ENCODE measurements around the gene NPAS3. TPM values are rescaled to one million over a fixed set of nuclear protein-coding genes. Genes with fewer than 3 reads are reported as not detected.

Gene NPAS3
- total and polyA plus RNA-seq, 2 donors (not counting 3 experiments of a cell fraction or from before 2014, with no cell fraction given) = 0.10 to 0.13 TPM

DNA sequence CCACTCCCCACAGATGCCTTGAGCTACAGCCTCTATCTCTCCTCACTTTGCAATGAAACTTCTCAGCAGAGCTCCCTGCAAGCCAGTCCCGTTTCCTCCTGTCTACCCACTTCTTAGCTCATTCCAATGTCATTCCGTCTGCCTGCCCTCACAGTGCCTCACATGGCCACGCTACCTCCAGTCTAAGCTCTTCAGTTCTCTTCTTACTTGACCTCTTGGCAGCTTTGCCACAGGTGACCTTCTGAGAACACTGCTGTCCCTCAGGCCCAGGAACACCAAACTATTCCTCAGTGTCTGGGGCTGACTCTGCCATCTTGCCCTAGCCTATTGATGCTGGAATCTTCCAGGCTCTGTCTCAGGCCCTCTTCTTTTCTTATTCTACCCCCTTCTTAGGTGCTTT, 902.1 kb downstream of the NPAS3 start:
- Histone ChIP-seq H3K27ac (ENCODE audit: insufficient read depth, low read depth, low read length) (no peak overlapping the region), H3K4me1 (ENCODE audit: control insufficient read depth, extremely low read depth, insufficient read depth, low read length) (no peaks in the 10 kb centered on the region), H3K9me3 (replicated peaks; ENCODE audit: control insufficient read depth, insufficient read depth, low read length) (no peaks in the 10 kb centered on the region), H3K9me1 (replicated peaks; ENCODE audit: control insufficient read depth, extremely low read depth, insufficient read depth, low read length) (no peaks in the 10 kb centered on the region), H3K36me3 (ENCODE audit: control insufficient read depth in 2 of 2, extremely low read depth in 1 of 2, insufficient read depth in 2 of 2, low read length in 2 of 2) (no peaks in the 10 kb centered on the region), H3K27me3 (ENCODE audit: control insufficient read depth in 2 of 2, insufficient read depth in 2 of 2, low read length in 2 of 2) (peaks cover 1 to 4% of the 10 kb centered on the region in 2 experiments), H3K79me2 (ENCODE audit: control insufficient read depth, insufficient read depth, low read length) (no peaks in the 10 kb centered on the region), H3K4me3 (replicated peaks in 1 of 3; ENCODE audit: insufficient read depth in 1 of 3, low read depth in 1 of 3, low read length in 3 of 3) (no peak overlapping the region), H4K20me1 (replicated peaks; ENCODE audit: control insufficient read depth, extremely low read depth, insufficient read depth, low read length) (no peaks in the 10 kb centered on the region), H3K9ac (replicated peaks; ENCODE audit: extremely low read depth, insufficient read depth, low read length) (no peak overlapping the region), H3K4me2 (ENCODE audit: insufficient read depth, low read length) (no peak overlapping the region), H2AFZ (ENCODE audit: low read depth, low read length) (no peak overlapping the region)
- no TSS peak for BruUV-seq (replicated peaks)
- TF ChIP-seq, protein P1, sequence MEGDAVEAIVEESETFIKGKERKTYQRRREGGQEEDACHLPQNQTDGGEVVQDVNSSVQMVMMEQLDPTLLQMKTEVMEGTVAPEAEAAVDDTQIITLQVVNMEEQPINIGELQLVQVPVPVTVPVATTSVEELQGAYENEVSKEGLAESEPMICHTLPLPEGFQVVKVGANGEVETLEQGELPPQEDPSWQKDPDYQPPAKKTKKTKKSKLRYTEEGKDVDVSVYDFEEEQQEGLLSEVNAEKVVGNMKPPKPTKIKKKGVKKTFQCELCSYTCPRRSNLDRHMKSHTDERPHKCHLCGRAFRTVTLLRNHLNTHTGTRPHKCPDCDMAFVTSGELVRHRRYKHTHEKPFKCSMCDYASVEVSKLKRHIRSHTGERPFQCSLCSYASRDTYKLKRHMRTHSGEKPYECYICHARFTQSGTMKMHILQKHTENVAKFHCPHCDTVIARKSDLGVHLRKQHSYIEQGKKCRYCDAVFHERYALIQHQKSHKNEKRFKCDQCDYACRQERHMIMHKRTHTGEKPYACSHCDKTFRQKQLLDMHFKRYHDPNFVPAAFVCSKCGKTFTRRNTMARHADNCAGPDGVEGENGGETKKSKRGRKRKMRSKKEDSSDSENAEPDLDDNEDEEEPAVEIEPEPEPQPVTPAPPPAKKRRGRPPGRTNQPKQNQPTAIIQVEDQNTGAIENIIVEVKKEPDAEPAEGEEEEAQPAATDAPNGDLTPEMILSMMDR (IDR thresholded peaks at IDR 0.05; ENCODE audit: extremely low read depth in 1 of 2, insufficient read depth in 1 of 2, low read depth in 1 of 2, low read length in 2 of 2) = no peak
- TF ChIP-seq FOS (IDR thresholded peaks at IDR 0.05; ENCODE audit: borderline replicate concordance, insufficient read depth, low read length) = no peak
- TF ChIP-seq POLR2AphosphoS5 (IDR thresholded peaks at IDR 0.05; ENCODE audit: insufficient read depth, low read depth, low read length) = no peak
- TF ChIP-seq EZH2 (IDR thresholded peaks at IDR 0.05; ENCODE audit: borderline replicate concordance, low read depth, low read length, severe bottlenecking) = no peak
- no peak for TF ChIP-seq GATA2 (IDR thresholded peaks at IDR 0.05; ENCODE audit: insufficient read depth, insufficient read length, low read depth, low read length)
- TF ChIP-seq, protein P2, sequence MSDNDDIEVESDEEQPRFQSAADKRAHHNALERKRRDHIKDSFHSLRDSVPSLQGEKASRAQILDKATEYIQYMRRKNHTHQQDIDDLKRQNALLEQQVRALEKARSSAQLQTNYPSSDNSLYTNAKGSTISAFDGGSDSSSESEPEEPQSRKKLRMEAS (IDR thresholded peaks at IDR 0.05; ENCODE audit: insufficient read depth, insufficient read length) = no peak
- TF ChIP-seq POLR2A (IDR thresholded peaks at IDR 0.05; ENCODE audit: low read depth, low read length) = no peak
- no peak for TF ChIP-seq JUN (IDR thresholded peaks at IDR 0.05; ENCODE audit: borderline replicate concordance, insufficient read depth, insufficient read length, low read depth)
- TF ChIP-seq MYC (IDR thresholded peaks at IDR 0.05; ENCODE audit: low read depth, low read length) = no peak
- ChIA-PET POLR2A (no interaction called here), CTCF (interaction anchor here (0.7 to 13.1 kb wide), 25 partner anchors 8 to 1252 kb away, joined by 3 to 407 read pairs (median 4); no protein-coding TSS in a partner anchor)
- dilution Hi-C loops (cut with MboI; ENCODE audit: extremely low pct_ligation_motif_present, low sequenced_read_pairs) = no loop called here
- no peak for FAIRE-seq
- intact Hi-C loops (cut with micrococcal nuclease) = no loop called here
- DNase-seq (ENCODE audit: low read depth, low spot score) = no peak

Data from endothelial cell of umbilical vein (primary cell).